Measurements from ENCODE around the gene BBS2. TPM values are rescaled to one million over a fixed set of nuclear protein-coding genes. Genes with fewer than 3 reads are reported as not detected.

Gene BBS2
- total and polyA plus RNA-seq, 12 donors: 115 to 357 (median 174) TPM

DNA sequence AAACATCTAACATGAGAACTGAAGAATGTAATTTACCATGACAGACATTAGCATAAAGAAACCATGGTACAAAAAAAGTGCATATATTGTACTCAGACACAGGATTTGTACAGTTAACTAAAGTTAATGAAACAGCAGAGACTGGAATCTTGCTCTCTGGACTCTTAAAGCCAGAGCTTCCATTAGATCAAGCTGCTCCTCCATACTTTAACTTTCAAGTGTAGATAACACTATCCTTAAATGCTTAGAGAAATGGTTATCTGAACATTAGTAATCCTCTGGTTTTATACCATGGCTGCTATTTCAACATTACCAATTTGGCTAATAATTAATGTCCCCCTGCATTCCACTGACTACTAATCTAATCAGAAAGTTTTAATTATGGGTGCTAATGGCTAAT lies 71.8 kb downstream of the BBS2 start:
- H3K4me3 ChIP-seq: no peak overlapping the region
- H3K36me3 ChIP-seq (replicated peaks in 1 of 2): peaks cover 0 to 12% of the 10 kb centered on the region in 2 donors
- H3K4me1 ChIP-seq (replicated peaks in 1 of 2): peaks cover 15 to 37% of the 10 kb centered on the region in 2 donors
- DNase-seq: no peak
- H3K27me3 ChIP-seq: no peaks in the 10 kb centered on the region
- H3K9me3 ChIP-seq (replicated peaks in 1 of 3): no peaks in the 10 kb centered on the region
- intact Hi-C loops (cut with DNase I): no loop called here
- no peak overlapping the region for H3K27ac ChIP-seq
- TF ChIP-seq, protein P1, sequence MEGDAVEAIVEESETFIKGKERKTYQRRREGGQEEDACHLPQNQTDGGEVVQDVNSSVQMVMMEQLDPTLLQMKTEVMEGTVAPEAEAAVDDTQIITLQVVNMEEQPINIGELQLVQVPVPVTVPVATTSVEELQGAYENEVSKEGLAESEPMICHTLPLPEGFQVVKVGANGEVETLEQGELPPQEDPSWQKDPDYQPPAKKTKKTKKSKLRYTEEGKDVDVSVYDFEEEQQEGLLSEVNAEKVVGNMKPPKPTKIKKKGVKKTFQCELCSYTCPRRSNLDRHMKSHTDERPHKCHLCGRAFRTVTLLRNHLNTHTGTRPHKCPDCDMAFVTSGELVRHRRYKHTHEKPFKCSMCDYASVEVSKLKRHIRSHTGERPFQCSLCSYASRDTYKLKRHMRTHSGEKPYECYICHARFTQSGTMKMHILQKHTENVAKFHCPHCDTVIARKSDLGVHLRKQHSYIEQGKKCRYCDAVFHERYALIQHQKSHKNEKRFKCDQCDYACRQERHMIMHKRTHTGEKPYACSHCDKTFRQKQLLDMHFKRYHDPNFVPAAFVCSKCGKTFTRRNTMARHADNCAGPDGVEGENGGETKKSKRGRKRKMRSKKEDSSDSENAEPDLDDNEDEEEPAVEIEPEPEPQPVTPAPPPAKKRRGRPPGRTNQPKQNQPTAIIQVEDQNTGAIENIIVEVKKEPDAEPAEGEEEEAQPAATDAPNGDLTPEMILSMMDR (IDR thresholded peaks at IDR 0.05): no peak
- TF ChIP-seq POLR2A (IDR thresholded peaks at IDR 0.05): no peak

DNA sequence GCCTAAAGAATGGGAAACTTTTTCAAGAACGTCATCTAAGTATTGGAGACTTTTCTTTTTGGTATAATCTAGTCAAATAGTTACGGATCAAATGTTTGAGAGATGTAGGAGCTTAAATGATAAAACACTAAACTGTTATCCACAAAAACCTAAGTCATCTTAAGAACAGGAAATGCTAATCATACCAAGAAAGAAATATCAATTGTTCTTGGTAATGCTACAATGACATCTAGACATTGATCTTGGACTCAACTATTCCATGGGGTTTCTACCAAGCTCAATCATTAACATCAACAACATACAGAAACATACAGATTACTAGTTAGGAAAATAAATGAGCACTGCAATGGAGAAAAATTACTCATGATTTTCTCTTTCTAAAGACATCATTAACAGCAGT lies 72.5 kb downstream of the BBS2 start:
- peaks cover 11 to 30% of the 10 kb centered on the region in 2 donors for H3K4me1 ChIP-seq (replicated peaks in 1 of 2)
- no peak overlapping the region for H3K27ac ChIP-seq
- H3K27me3 ChIP-seq: no peaks in the 10 kb centered on the region
- TF ChIP-seq POLR2A (IDR thresholded peaks at IDR 0.05): no peak
- TF ChIP-seq, protein P1 (IDR thresholded peaks at IDR 0.05): no peak
- H3K36me3 ChIP-seq (replicated peaks in 1 of 2): peaks cover 0 to 16% of the 10 kb centered on the region in 2 donors
- no peak for DNase-seq
- H3K9me3 ChIP-seq (replicated peaks in 1 of 3): no peaks in the 10 kb centered on the region
- H3K4me3 ChIP-seq: no peak overlapping the region
- 38 to 93% (median 63%) methylated on average over 2 of the region's 2 CpGs for WGBS, 4 donors
- intact Hi-C loops (cut with DNase I): no loop called here

DNA sequence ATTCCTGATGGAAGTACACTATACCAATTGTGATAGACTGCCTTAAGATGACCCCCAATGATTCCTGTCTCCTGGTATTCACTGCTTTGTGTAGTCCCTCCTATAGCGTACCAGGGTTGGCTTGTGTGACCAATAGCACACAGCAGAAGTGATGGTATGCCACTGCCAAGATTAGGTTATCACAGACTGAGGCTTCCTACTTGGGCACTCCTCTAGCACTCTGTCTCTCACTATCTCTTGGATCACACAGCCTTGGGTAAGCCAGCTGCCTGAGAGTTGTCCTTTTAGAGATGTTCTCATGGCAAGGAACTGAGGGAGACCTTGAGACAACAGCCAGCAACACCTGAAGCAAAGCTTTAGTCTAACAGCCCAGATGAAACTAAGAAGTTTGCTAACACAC lies 81.8 kb downstream of the BBS2 start:
- no peaks in the 10 kb centered on the region for H3K4me1 ChIP-seq (replicated peaks in 1 of 2)
- TF ChIP-seq, protein P1 (IDR thresholded peaks at IDR 0.05): no peak
- TF ChIP-seq POLR2A (IDR thresholded peaks at IDR 0.05): no peak
- H3K36me3 ChIP-seq (replicated peaks in 1 of 2): peaks cover 0 to 45% of the 10 kb centered on the region in 2 donors
- no peaks in the 10 kb centered on the region for H3K9me3 ChIP-seq (replicated peaks in 1 of 3)
- H3K4me3 ChIP-seq: no peak overlapping the region
- no peaks in the 10 kb centered on the region for H3K27me3 ChIP-seq
- 91 to 100% (median 100%) methylated on average over 1 of the region's 1 CpG for WGBS, 4 donors
- no peak overlapping the region for H3K27ac ChIP-seq
- intact Hi-C loops (cut with DNase I): no loop called here
- no peak for DNase-seq

DNA sequence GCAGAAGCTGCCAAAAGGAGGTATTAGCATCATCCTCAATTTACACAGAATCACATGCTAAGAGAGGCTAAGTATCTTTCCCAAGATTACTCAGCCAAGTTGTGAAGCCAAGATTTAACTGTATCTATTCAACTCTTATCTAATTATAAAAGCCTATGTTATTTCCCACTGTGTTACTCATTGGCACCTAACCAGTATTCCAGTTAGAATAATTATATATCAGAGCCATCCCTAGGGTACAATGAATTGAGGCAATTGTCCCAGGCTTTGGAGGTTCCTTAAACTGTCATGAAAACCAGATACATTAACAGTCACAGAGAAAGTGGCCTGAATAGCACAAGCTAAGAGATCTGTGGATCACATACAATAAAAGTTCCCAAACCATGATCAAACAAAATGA lies 83.6 kb downstream of the BBS2 start:
- Histone ChIP-seq H3K27ac (no peak overlapping the region), H3K27me3 (no peaks in the 10 kb centered on the region), H3K36me3 (replicated peaks in 1 of 2) (peaks cover 0 to 42% of the 10 kb centered on the region in 2 donors), H3K4me3 (no peak overlapping the region), H3K9me3 (replicated peaks in 1 of 3) (no peaks in the 10 kb centered on the region), H3K4me1 (replicated peaks in 1 of 2) (no peaks in the 10 kb centered on the region)
- TF ChIP-seq, protein P1 (IDR thresholded peaks at IDR 0.05): no peak
- no peak for TF ChIP-seq POLR2A (IDR thresholded peaks at IDR 0.05)
- no peak for DNase-seq
- intact Hi-C loops (cut with DNase I): no loop called here

Other genes starting within 250 kb of the BBS2 start
- 100 to 1,000 TPM; 165 to 346 (median 226) TPM for gene AMFR, start 94.5 kb downstream of the BBS2 start, total RNA-seq
- 100 to 1,000 TPM in 1 of 3 donors, 10 to 100 TPM in 2; 40.3 to 117 (median 72.2) TPM for gene AMFR, start 94.5 kb downstream of the BBS2 start, polyA plus RNA-seq
- gene NUDT21, start 68.7 kb downstream of the BBS2 start, total RNA-seq: 100 to 1,000 TPM in 5 of 9 donors, 10 to 100 TPM in 4; 20.1 to 113 (median 107) TPM
- gene NUDT21, start 68.7 kb downstream of the BBS2 start, polyA plus RNA-seq: 10 to 100 TPM; 20.9 to 81.3 (median 32.4) TPM
- gene OGFOD1, start 68.5 kb downstream of the BBS2 start, total RNA-seq: 100 to 1,000 TPM in 3 of 9 donors, 10 to 100 TPM in 6; 28.1 to 183 (median 54.9) TPM
- gene OGFOD1, start 68.5 kb downstream of the BBS2 start, polyA plus RNA-seq: 100 to 1,000 TPM in 1 of 3 donors, 10 to 100 TPM in 1, 1 to 10 TPM in 1; 9.2 to 132 (median 11.5) TPM
- not detected for gene MT4, start 45.0 kb upstream of the BBS2 start, total RNA-seq
- gene MT4, start 45.0 kb upstream of the BBS2 start, polyA plus RNA-seq: not detected
- gene MT3, start 69.5 kb upstream of the BBS2 start, total RNA-seq: 100 to 1,000 TPM in 2 of 9 donors, 10 to 100 TPM in 6, 1 to 10 TPM in 1; 5.5 to 138 (median 40.6) TPM
- 100 to 1,000 TPM in 2 of 3 donors, 10 to 100 TPM in 1; 54.2 to 354 (median 169) TPM for gene MT3, start 69.5 kb upstream of the BBS2 start, polyA plus RNA-seq
- gene MT2A, start 88.6 kb upstream of the BBS2 start, total RNA-seq: 1,000 to 10,000 TPM in 3 of 9 donors, 100 to 1,000 TPM in 5, 10 to 100 TPM in 1; 43.8 to 6,828 (median 396) TPM
- gene MT2A, start 88.6 kb upstream of the BBS2 start, polyA plus RNA-seq: 1,000 to 10,000 TPM in 1 of 3 donors, 100 to 1,000 TPM in 2; 442 to 2,904 (median 888) TPM
- gene MT1E, start 105.8 kb upstream of the BBS2 start, total RNA-seq: 1,000 to 10,000 TPM in 1 of 9 donors, 100 to 1,000 TPM in 8; 105 to 1,395 (median 311) TPM
- 1,000 to 10,000 TPM in 1 of 3 donors, 100 to 1,000 TPM in 2; 452 to 1,382 (median 541) TPM for gene MT1E, start 105.8 kb upstream of the BBS2 start, polyA plus RNA-seq
- gene MT1M, start 112.6 kb upstream of the BBS2 start, total RNA-seq: 10 to 100 TPM in 4 of 9 donors, 1 to 10 TPM in 4, under 1 TPM in 1; 0.44 to 14.4 (median 10.0) TPM
- 10 to 100 TPM in 1 of 3 donors, 1 to 10 TPM in 2; 6.0 to 50.3 (median 8.0) TPM for gene MT1M, start 112.6 kb upstream of the BBS2 start, polyA plus RNA-seq
- 100 to 1,000 TPM in 1 of 9 donors, 10 to 100 TPM in 4, 1 to 10 TPM in 3, not detected in 1; 6.9 to 107 (median 15.9) TPM for gene MT1A, start 118.6 kb upstream of the BBS2 start, total RNA-seq
- gene MT1A, start 118.6 kb upstream of the BBS2 start, polyA plus RNA-seq: 100 to 1,000 TPM in 2 of 3 donors, 10 to 100 TPM in 1; 16.5 to 273 (median 100) TPM
- gene MT1B, start 131.9 kb upstream of the BBS2 start, total RNA-seq: not detected
- not detected for gene MT1B, start 131.9 kb upstream of the BBS2 start, polyA plus RNA-seq
- gene MT1F, start 137.9 kb upstream of the BBS2 start, total RNA-seq: 100 to 1,000 TPM in 1 of 9 donors, 10 to 100 TPM in 8; 10.8 to 204 (median 37.4) TPM
- 100 to 1,000 TPM in 1 of 3 donors, 10 to 100 TPM in 2; 46.1 to 107 (median 73.6) TPM for gene MT1F, start 137.9 kb upstream of the BBS2 start, polyA plus RNA-seq
- 100 to 1,000 TPM in 1 of 9 donors, 10 to 100 TPM in 4, 1 to 10 TPM in 3, not detected in 1; 3.7 to 146 (median 11.5) TPM for gene MT1G, start 148.0 kb upstream of the BBS2 start, total RNA-seq
- 10 to 100 TPM; 26.1 to 87.2 (median 26.4) TPM for gene MT1G, start 148.0 kb upstream of the BBS2 start, polyA plus RNA-seq
- gene MT1H, start 149.8 kb upstream of the BBS2 start, total RNA-seq: under 1 TPM in 1 of 9 donors, not detected in 8; 0.54 TPM
- gene MT1H, start 149.8 kb upstream of the BBS2 start, polyA plus RNA-seq: under 1 TPM in 1 of 3 donors, not detected in 2; 0.98 TPM
- gene MT1X, start 162.4 kb upstream of the BBS2 start, total RNA-seq: 100 to 1,000 TPM in 4 of 9 donors, 10 to 100 TPM in 5; 29.4 to 373 (median 90.4) TPM
- 100 to 1,000 TPM in 2 of 3 donors, 10 to 100 TPM in 1; 65.3 to 438 (median 108) TPM for gene MT1X, start 162.4 kb upstream of the BBS2 start, polyA plus RNA-seq
- gene NUP93, start 210.1 kb upstream of the BBS2 start, total RNA-seq: 10 to 100 TPM; 29.3 to 71.1 (median 39.7) TPM
- gene NUP93, start 210.1 kb upstream of the BBS2 start, polyA plus RNA-seq: 10 to 100 TPM; 35.8 to 65.1 (median 52.7) TPM